Activated T-helper 1 cell treated with Interleukin-2 at 50 U/mL for 16 hours (primary cell): ENCODE measurements around the gene TRMT61B.

Experiments used
- DNase-seq: peaks from one replicate; pipeline ENCODE4 v3.0.0-alpha.2; 2020; ENCODE audit warnings: low read depth

TRMT61B gene

GRCh38 chr2:28855977-28856376 is 14.1 kb downstream of the TRMT61B start:
- DNase-seq = no peak

DNA sequence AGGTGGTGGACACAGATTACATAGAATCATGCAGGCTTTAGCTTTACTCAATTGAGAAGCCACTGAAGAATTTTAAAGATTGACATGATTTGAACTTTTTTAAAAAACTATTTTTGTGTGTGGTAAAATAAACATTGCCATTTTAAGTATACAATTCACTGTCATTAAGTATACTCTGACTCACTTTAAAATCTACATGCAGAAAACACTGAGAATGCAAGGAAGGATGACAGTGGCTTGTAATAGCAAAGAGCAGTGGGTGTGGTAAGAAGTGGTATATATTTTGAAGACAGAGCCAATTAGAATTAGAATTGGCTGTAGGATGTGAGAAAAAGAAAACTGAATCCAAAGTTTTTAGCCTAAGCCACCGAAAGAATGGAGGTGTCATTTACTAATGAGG is 14.9 kb downstream of the TRMT61B start:
- DNase-seq = no peak

GRCh38 chr2:28842042-28842441 is 28.1 kb downstream of the TRMT61B start:
- no peak for DNase-seq

GRCh38 chr2:28838971-28839370 is 31.1 kb downstream of the TRMT61B start:
- no peak for DNase-seq

- DNase-seq = no peak
Measured at GRCh38 chr2:28835781-28836180, 34.3 kb downstream of the TRMT61B start.

- no peak for DNase-seq
Measured at GRCh38 chr2:28833740-28834470, 36.2 kb downstream of the TRMT61B start.

GRCh38 chr2:28828382-28828781 is 41.7 kb downstream of the TRMT61B start:
- DNase-seq = no peak

- no peak for DNase-seq
Measured at GRCh38 chr2:28824870-28825269, 45.2 kb downstream of the TRMT61B start.

DNA sequence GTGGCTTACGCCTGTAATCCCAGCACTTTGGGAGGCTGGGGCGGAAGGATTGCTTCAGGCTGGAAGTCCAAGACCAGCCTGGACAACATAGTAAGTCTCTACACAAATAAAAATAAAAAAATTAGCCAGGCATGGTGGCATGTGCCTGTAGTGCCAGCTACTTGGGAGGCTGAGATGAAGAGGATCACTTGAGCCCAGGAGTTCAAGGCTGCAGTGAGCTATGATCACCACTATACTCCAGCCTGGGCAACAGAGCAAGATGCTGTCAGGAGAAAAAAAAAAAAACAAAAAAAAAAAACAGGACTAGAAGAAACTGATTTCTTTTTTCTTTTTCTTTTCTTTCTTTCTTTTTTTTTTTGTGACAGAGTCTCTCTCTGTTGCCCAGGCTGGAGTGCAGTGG is 45.9 kb downstream of the TRMT61B start:
- DNase-seq = no peak

GRCh38 chr2:28822036-28822435 is 48.1 kb downstream of the TRMT61B start:
- no peak for DNase-seq

DNA sequence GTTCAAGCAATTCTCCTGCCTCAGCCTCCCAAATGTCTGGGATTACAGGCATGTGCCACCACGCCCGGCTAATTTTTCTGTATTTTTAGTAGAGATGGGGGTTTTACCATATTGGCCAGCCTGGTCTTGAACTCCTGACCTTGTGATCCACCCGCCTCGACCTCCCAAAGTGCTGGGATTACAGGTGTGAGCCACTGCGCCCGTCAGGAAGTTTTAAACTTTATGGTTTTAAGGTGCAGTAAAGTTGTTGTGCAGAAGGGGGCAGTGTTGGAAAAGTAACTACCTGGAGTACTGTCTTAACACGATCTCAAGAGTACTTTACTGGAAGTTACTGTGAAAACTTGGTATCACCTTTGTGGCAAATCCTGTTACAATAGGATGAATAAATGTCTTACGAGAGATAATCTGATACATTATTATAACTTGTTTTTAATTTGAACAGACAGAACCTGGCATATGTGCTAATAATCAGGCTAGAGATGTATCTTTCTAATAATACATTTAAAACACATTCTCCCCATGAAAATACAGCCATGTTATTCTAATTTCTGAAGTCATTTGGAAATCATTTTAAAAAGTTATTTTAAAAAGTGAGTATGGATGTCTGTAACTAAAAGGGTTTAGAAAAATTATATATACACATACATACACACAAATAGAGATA is 48.7 kb downstream of the TRMT61B start:
- DNase-seq = peak; percentile 1

- no peak for DNase-seq
Measured at GRCh38 chr2:28818053-28818452, 52.1 kb downstream of the TRMT61B start.

- DNase-seq = peak; percentile 67
Measured at GRCh38 chr2:28810384-28811285, 59.5 kb downstream of the TRMT61B start, which contains the start of gene SPDYA. TSS of gene SPDYA (plus strand) at chr2:28810834. CDS start at chr2:28816015, 5,181 bp downstream.

GRCh38 chr2:28809927-28810326 is 60.2 kb downstream of the TRMT61B start:
- DNase-seq = no peak

GRCh38 chr2:28802975-28803429 is 67.1 kb downstream of the TRMT61B start:
- no peak for DNase-seq

GRCh38 chr2:28801726-28802125 is 68.4 kb downstream of the TRMT61B start:
- DNase-seq = no peak
